Anterior cingulate cortex (tissue), 58 donors: ENCODE data around the gene CDK10.
A peak's percentile ranks its signal among the peaks of the same experiment; 100 is the strongest.
"Not testable (repeated sequence)": the region's sequence is repeated elsewhere in the genome, so short reads cannot be mapped to it uniquely, and the experiment has no call there.

ENCODE experiments used
- DNase-seq, 58 donors: peaks; one replicate each; lab custom pipeline; 2025; lab: John Stamatoyannopoulos, UW

CDK10 gene

GRCh38 chr16:89686520-89687091, at the start of gene CDK10:
CDK10 (plus strand) TSS chr16:89686689; CDS start chr16:89686711, 22 bp downstream.
- peak; percentile 41 to 92 (median 83) for DNase-seq

- DNase-seq, result no peak
Measured at GRCh38 chr16:89637379-89637778, 49.1 kb upstream of the CDK10 start.

- DNase-seq, result no peak
Measured at GRCh38 chr16:89638455-89638854, 48.0 kb upstream of the CDK10 start.

GRCh38 chr16:89639385-89639784, 47.1 kb upstream of the CDK10 start:
- DNase-seq, result no peak

- no peak for DNase-seq
Measured at GRCh38 chr16:89641458-89642119, 44.9 kb upstream of the CDK10 start.

GRCh38 chr16:89642574-89642973, 43.9 kb upstream of the CDK10 start:
- no peak for DNase-seq

- DNase-seq, result no peak
Measured at GRCh38 chr16:89643769-89644300, 42.7 kb upstream of the CDK10 start.

GRCh38 chr16:89645122-89645521, 41.4 kb upstream of the CDK10 start:
- DNase-seq, result no peak

GRCh38 chr16:89646270-89646669, 40.2 kb upstream of the CDK10 start:
- DNase-seq, result no peak

GRCh38 chr16:89646906-89647305, 39.6 kb upstream of the CDK10 start:
- DNase-seq, result no peak

- DNase-seq, result peak in 9 of 58 donors; percentile 9 to 35 (median 17)
Measured at GRCh38 chr16:89651584-89651983, 34.9 kb upstream of the CDK10 start.

- no peak for DNase-seq
Measured at GRCh38 chr16:89653656-89654295, 32.7 kb upstream of the CDK10 start.

GRCh38 chr16:89655062-89655643, 31.3 kb upstream of the CDK10 start:
- no peak for DNase-seq

GRCh38 chr16:89656435-89657121, 29.9 kb upstream of the CDK10 start:
- DNase-seq, result no peak

- DNase-seq, result peak in 57 of 58 donors; percentile 60 to 92 (median 83)
Measured at GRCh38 chr16:89657442-89658220, 28.9 kb upstream of the CDK10 start, which contains the start of the genes CHMP1A and SPATA33. CHMP1A (minus strand) TSS chr16:89657708; CDS start chr16:89657588, 120 bp downstream. SPATA33 (plus strand) TSS chr16:89657836; CDS start chr16:89657912, 76 bp downstream.

- DNase-seq, result no peak
Measured at GRCh38 chr16:89658221-89658879, 28.1 kb upstream of the CDK10 start.

GRCh38 chr16:89660146-89660545, 26.3 kb upstream of the CDK10 start:
- DNase-seq, result peak in 1 of 58 donors; percentile 12

- DNase-seq, result no peak
Measured at GRCh38 chr16:89661215-89661614, 25.3 kb upstream of the CDK10 start.

GRCh38 chr16:89664238-89664637, 22.3 kb upstream of the CDK10 start:
- DNase-seq, result not testable (repeated sequence)
